Karpas-422 (cell line): ENCODE data around the gene VWA5B1. TPM values are rescaled to one million over a fixed set of nuclear protein-coding genes. Genes with fewer than 3 reads are reported as not detected.
A peak's percentile ranks its signal among the peaks of the same experiment; 100 is the strongest.

ENCODE experiments used
- DNase-seq: peaks from one replicate; pipeline ENCODE4 v3.0.0-alpha.2; 2015
- H2AFZ ChIP-seq: fragments of 200-600 bp; sonication (generic); 2 replicates; pipeline ENCODE4 v1.6.1; 2014; ENCODE audit warnings: antibody characterized with exemption, low read length, mixed read lengths
- H3K27ac ChIP-seq: fragments of 200-600 bp; sonication (generic); 2 replicates; pipeline ENCODE4 v1.5.1; 2014; ENCODE audit warnings: mild to moderate bottlenecking, low read length, moderate library complexity
- H3K27me3 ChIP-seq: fragments of 200-600 bp; sonication (generic); 2 replicates; pipeline ENCODE4 v1.6.1; 2014; ENCODE audit warnings: low read length, mixed read lengths
- H3K36me3 ChIP-seq: fragments of 200-600 bp; sonication (generic); 2 replicates; pipeline ENCODE4 v1.6.1; 2014; ENCODE audit warnings: low read length, mixed read lengths; ENCODE audit not compliant: insufficient read depth
- H3K4me1 ChIP-seq: fragments of 200-600 bp; sonication (generic); 2 replicates; pipeline ENCODE4 v1.6.1; 2014; ENCODE audit warnings: mild to moderate bottlenecking, low read length, mixed read lengths
- H3K4me2 ChIP-seq: fragments of 200-600 bp; sonication (generic); 2 replicates; pipeline ENCODE4 v1.6.1; 2014; ENCODE audit warnings: low read length, low read depth, mild to moderate bottlenecking; ENCODE audit not compliant: poor library complexity, severe bottlenecking
- H3K4me3 ChIP-seq: fragments of 200-600 bp; sonication (generic); 2 replicates; pipeline ENCODE4 v1.5.1; 2014; ENCODE audit warnings: mild to moderate bottlenecking, antibody characterized with exemption, low read length, mixed read lengths
- H3K79me2 ChIP-seq: fragments of 200-600 bp; sonication (generic); 2 replicates; pipeline ENCODE4 v1.6.1; 2014; ENCODE audit warnings: mild to moderate bottlenecking, low read length, mixed read lengths
- H3K9ac ChIP-seq: fragments of 200-600 bp; sonication (generic); 2 replicates; pipeline ENCODE4 v1.6.0; 2014; ENCODE audit warnings: low read length
- H3K9me2 ChIP-seq: fragments of 200-600 bp; sonication (generic), shearing (Covaris generic); replicated peaks from 2 replicates; pipeline ENCODE4 v1.6.0; 2014; ENCODE audit warnings: mild to moderate bottlenecking, low read length, moderate library complexity; ENCODE audit not compliant: insufficient read depth
- H3K9me3 ChIP-seq: fragments of 300-700, 200-600 bp; sonication (generic); 2 replicates; pipeline ENCODE4 v1.6.1; 2014; ENCODE audit warnings: low read length, mixed read lengths
- H4K20me1 ChIP-seq: fragments of 200-600 bp; sonication (generic); 2 replicates; pipeline ENCODE4 v1.6.1; 2014; ENCODE audit warnings: mild to moderate bottlenecking, antibody characterized with exemption, low read length, low read depth; ENCODE audit not compliant: insufficient read depth
- total RNA-seq: library from RNA; depleted of rRNA; stranded (reverse); fragments of >200 nt; shearing (Covaris generic); gene quantifications from 2 replicates; pipeline ENCODE4 v1.2.3, GENCODE V29; 2014; ENCODE audit warnings: low replicate concordance

The VWA5B1 gene
- total RNA-seq, 1 experiment from 2014 or later = not detected

- H3K27me3 ChIP-seq = 0 out of 2 replicates have a peak, but pooled peaks cover 3% of the 10 kb centered on the region
- no peaks in the 10 kb centered on the region for H3K36me3 ChIP-seq
- no peak overlapping the region for H3K27ac ChIP-seq
- H3K9ac ChIP-seq = no peak overlapping the region
- H3K4me3 ChIP-seq = no peak overlapping the region
- H3K9me2 ChIP-seq = no peaks in the 10 kb centered on the region
- no peaks in the 10 kb centered on the region for H3K79me2 ChIP-seq
- no peaks in the 10 kb centered on the region for H3K9me3 ChIP-seq
- H4K20me1 ChIP-seq = no peaks in the 10 kb centered on the region
- DNase-seq = no peak
- no peak overlapping the region for H2AFZ ChIP-seq
- peaks cover 7% of the 10 kb centered on the region for H3K4me1 ChIP-seq
- no peak overlapping the region for H3K4me2 ChIP-seq
These were observed 74.9 kb downstream of the VWA5B1 start for GRCh38 chr1:20365421-20366055.

GRCh38 chr1:20366056-20366462 is 75.4 kb downstream of the VWA5B1 start:
- Histone ChIP-seq H3K79me2 (no peaks in the 10 kb centered on the region), H3K4me3 (no peak overlapping the region), H3K9ac (no peak overlapping the region), H3K4me2 (no peak overlapping the region), H3K9me3 (no peaks in the 10 kb centered on the region), H3K27me3 (0 out of 2 replicates have a peak, but pooled peaks cover 3% of the 10 kb centered on the region), H3K36me3 (no peaks in the 10 kb centered on the region), H3K27ac (no peak overlapping the region), H3K4me1 (peaks cover 2% of the 10 kb centered on the region; the same call in 1 of the 2 replicates), H3K9me2 (no peaks in the 10 kb centered on the region), H4K20me1 (no peaks in the 10 kb centered on the region), H2AFZ (no peak overlapping the region)
- DNase-seq = no peak

DNA sequence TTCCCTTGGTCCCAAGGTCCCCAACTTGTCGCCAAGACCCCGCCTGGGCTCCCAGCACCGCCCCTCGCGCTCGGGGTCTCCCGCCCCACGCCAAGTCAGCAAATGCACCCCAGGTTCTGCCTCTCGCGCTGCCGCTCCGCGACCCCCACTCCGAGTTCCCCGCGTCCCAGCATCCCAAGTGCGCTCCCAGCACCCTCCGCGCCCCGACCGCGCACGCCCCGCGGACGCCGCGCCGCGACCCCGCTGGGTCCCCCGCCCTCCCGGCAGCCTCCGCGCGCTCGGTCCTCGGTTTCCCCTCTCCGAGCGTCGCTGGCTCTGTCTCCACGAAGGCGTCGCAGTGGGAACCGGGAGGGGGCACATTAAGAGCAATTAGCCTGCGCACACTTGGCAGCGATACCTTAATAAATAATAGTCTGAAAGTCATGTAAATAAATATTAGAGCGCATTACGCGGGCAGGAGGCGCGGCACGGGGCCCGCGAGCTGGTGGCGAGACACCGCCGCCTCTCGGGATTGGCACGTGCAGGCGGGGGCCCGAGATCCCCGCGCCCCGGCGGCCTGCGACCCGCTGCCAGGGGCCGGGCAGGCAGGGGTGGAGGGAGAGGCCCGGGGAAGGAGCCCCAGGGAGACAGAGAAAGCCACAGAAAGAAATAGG is 75.9 kb downstream of the VWA5B1 start:
- H3K27ac ChIP-seq = no peak overlapping the region
- H4K20me1 ChIP-seq = no peaks in the 10 kb centered on the region
- DNase-seq = no peak
- H2AFZ ChIP-seq = no peak overlapping the region
- H3K4me1 ChIP-seq = no peaks in the 10 kb centered on the region
- 0 out of 2 replicates have a peak, but pooled peaks cover 3% of the 10 kb centered on the region for H3K27me3 ChIP-seq
- no peak overlapping the region for H3K4me3 ChIP-seq
- no peak overlapping the region for H3K4me2 ChIP-seq
- no peaks in the 10 kb centered on the region for H3K36me3 ChIP-seq
- no peak overlapping the region for H3K9ac ChIP-seq
- no peaks in the 10 kb centered on the region for H3K9me3 ChIP-seq
- no peaks in the 10 kb centered on the region for H3K9me2 ChIP-seq
- no peaks in the 10 kb centered on the region for H3K79me2 ChIP-seq

DNA sequence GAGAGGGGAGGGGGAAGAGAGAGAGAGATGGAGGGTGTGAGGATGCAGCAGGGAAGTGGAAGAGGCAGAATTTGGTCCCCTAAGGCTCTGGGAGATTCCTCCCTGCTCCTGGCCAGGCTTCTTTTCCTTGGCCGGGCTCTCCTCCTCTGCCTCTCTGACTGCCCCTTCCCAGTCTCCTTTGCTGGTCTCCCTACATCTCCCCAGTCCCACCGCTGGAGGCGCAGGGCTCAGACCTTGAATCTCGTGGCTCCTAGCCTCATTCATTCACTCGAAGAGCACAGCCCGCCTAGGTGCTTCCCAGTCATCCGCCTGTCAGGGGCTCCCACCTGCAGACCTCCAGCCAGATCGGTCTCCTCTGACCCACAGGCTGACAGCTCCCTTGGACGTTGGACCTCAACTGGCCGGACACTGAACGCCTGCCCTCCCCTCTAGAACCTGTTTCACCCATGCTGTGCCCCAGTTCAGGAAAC is 76.5 kb downstream of the VWA5B1 start:
- Histone ChIP-seq H3K4me1 (no peaks in the 10 kb centered on the region), H2AFZ (no peak overlapping the region), H3K9ac (no peak overlapping the region), H3K79me2 (no peaks in the 10 kb centered on the region), H3K27ac (no peak overlapping the region), H3K9me2 (no peaks in the 10 kb centered on the region), H3K4me3 (no peak overlapping the region), H3K4me2 (no peak overlapping the region), H4K20me1 (no peaks in the 10 kb centered on the region), H3K9me3 (no peaks in the 10 kb centered on the region), H3K27me3 (0 out of 2 replicates have a peak, but pooled peaks cover 3% of the 10 kb centered on the region), H3K36me3 (no peaks in the 10 kb centered on the region)
- DNase-seq = peak; percentile 48

DNA sequence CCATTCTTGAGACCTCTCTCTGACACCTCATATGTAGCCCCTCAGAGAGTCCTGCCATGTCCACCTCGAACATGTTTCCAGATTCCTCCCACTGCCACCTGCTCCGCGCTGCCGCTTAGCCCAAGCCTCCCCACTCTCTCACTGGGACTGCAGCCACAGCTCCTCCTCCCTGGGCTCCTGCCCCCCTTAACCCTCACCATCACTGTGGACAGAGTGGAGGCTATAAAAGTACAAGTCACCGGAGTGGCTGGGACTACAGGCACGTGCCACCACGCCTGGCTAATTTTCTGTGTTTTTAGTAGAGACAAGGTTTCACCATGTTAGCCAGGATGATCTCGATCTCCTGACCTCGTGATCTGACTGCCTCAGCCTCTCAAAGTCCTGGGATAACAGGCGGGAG is 77.0 kb downstream of the VWA5B1 start:
- H3K9me2 ChIP-seq = no peaks in the 10 kb centered on the region
- 0 out of 2 replicates have a peak, but pooled peaks cover 3% of the 10 kb centered on the region for H3K27me3 ChIP-seq
- no peaks in the 10 kb centered on the region for H3K79me2 ChIP-seq
- H3K4me3 ChIP-seq = no peak overlapping the region
- H3K36me3 ChIP-seq = no peaks in the 10 kb centered on the region
- H3K4me2 ChIP-seq = no peak overlapping the region
- no peaks in the 10 kb centered on the region for H3K9me3 ChIP-seq
- no peak overlapping the region for H3K9ac ChIP-seq
- H3K27ac ChIP-seq = no peak overlapping the region
- H4K20me1 ChIP-seq = no peaks in the 10 kb centered on the region
- no peak overlapping the region for H2AFZ ChIP-seq
- DNase-seq = no peak
- H3K4me1 ChIP-seq = no peaks in the 10 kb centered on the region

DNA sequence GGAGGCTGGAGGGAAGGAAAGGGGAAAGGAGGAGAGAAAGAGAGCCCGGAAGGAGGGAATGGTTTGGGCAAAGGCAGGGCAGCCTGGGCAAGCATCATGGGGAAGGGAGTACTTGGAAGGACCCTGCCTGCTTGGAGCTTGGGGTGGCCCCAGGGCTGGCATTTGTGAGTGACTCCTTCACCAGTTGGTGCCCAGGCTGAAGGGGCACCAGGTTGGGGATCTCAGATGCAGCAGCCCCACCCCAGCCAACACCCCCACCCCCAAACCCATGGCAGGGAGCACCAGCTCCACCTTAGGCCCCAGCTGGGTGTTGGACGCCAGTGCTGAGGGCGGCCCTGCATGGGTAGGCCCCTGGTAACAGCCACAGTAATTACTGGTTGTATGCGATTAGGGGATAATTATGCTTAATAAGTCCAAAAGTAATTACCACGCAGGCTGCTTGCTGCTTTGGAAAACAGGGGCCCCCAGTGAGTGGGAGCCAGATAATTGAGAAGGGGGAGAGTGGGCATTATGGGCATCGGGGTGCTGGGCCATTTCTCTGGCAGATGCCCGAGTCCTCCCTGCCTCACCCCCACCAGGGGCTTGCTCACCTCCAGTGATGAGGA is 78.3 kb downstream of the VWA5B1 start:
- no peak overlapping the region for H3K4me2 ChIP-seq
- no peak overlapping the region for H3K4me3 ChIP-seq
- H3K9me2 ChIP-seq = no peaks in the 10 kb centered on the region
- no peak overlapping the region for H3K9ac ChIP-seq
- no peak overlapping the region for H2AFZ ChIP-seq
- H3K27me3 ChIP-seq = 0 out of 2 replicates have a peak, but pooled peaks cover 3% of the 10 kb centered on the region
- peaks cover 7% of the 10 kb centered on the region for H3K4me1 ChIP-seq
- H3K27ac ChIP-seq = no peak overlapping the region
- no peaks in the 10 kb centered on the region for H3K36me3 ChIP-seq
- no peaks in the 10 kb centered on the region for H4K20me1 ChIP-seq
- no peaks in the 10 kb centered on the region for H3K9me3 ChIP-seq
- no peak for DNase-seq
- H3K79me2 ChIP-seq = no peaks in the 10 kb centered on the region

DNA sequence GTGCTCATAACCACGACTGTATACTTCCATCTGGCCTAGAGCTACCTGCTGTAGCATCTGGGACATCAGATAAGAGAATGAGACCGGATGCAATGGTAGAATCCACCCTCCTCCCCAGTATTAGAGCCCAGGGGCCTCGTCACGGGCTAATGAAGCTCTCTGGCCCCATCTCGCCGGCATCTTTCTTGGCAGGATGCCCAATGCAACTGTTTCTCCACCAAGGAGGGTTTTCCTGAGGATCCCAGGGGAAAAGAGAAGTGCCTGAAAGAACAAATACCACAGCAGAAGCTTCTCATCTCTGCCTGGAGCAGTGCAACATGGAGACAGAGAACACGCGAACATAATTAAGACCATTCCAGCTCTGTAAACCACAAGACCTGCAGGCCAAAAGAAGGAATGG is 80.0 kb downstream of the VWA5B1 start:
- H3K9me3 ChIP-seq = no peaks in the 10 kb centered on the region
- no peak overlapping the region for H3K4me3 ChIP-seq
- no peaks in the 10 kb centered on the region for H3K36me3 ChIP-seq
- H3K4me1 ChIP-seq = peaks cover 7% of the 10 kb centered on the region
- no peak overlapping the region for H3K9ac ChIP-seq
- H3K4me2 ChIP-seq = no peak overlapping the region
- H3K27ac ChIP-seq = no peak overlapping the region
- H3K9me2 ChIP-seq = no peaks in the 10 kb centered on the region
- no peak overlapping the region for H2AFZ ChIP-seq
- H4K20me1 ChIP-seq = no peaks in the 10 kb centered on the region
- DNase-seq = no peak
- H3K79me2 ChIP-seq = no peaks in the 10 kb centered on the region
- 0 out of 2 replicates have a peak, but pooled peaks cover 3% of the 10 kb centered on the region for H3K27me3 ChIP-seq

- no peak overlapping the region for H3K4me3 ChIP-seq
- H3K79me2 ChIP-seq = no peaks in the 10 kb centered on the region
- H3K36me3 ChIP-seq = no peaks in the 10 kb centered on the region
- H3K9ac ChIP-seq = no peak overlapping the region
- H3K9me3 ChIP-seq = no peaks in the 10 kb centered on the region
- no peak overlapping the region for H3K4me2 ChIP-seq
- DNase-seq = no peak
- no peaks in the 10 kb centered on the region for H4K20me1 ChIP-seq
- no peak overlapping the region for H2AFZ ChIP-seq
- H3K27me3 ChIP-seq = 0 out of 2 replicates have a peak, but pooled peaks cover 3% of the 10 kb centered on the region
- peaks cover 7% of the 10 kb centered on the region for H3K4me1 ChIP-seq
- no peaks in the 10 kb centered on the region for H3K9me2 ChIP-seq
- H3K27ac ChIP-seq = no peak overlapping the region
These were observed 80.7 kb downstream of the VWA5B1 start for GRCh38 chr1:20371411-20371810.
